Hematopoietic multipotent progenitor cell (in vitro differentiated cells): ENCODE data around the gene MSL2. TPM values are rescaled to one million over a fixed set of nuclear protein-coding genes. Genes with fewer than 3 reads are reported as not detected.

Experiments used
- total RNA-seq: library from RNA; depleted of rRNA; stranded (reverse); fragments of >200 nt; gene quantifications from one replicate; pipeline ENCODE4 v1.2.3, GENCODE V29; 2012

MSL2 gene
- total RNA-seq, 1 donor, result 44.2 TPM

Other genes starting within 250 kb of the MSL2 start
- gene PPP2R3A, start 230.6 kb downstream of the MSL2 start, total RNA-seq, result 2.2 TPM
- 63.0 TPM for gene PCCB, start 54.0 kb upstream of the MSL2 start, total RNA-seq